ENCODE results near the gene ADAM10. TPM values are rescaled to one million over a fixed set of nuclear protein-coding genes. Genes with fewer than 3 reads are reported as not detected.

ADAM10 gene
- total RNA-seq, 1 donor = 98.9 TPM

- DNase-seq (ENCODE audit: low read depth) = no peak
- no peak overlapping the region for H3K4me3 ChIP-seq (ENCODE audit: low read depth, low read length)
- TF ChIP-seq CTCF (IDR thresholded peaks at IDR 0.05; ENCODE audit: insufficient read depth, low read length) = no peak
These were observed 146.7 kb downstream of the ADAM10 start for GRCh38 chr15:58602823-58603222.

- no peak for DNase-seq (ENCODE audit: low read depth)
- TF ChIP-seq CTCF (IDR thresholded peaks at IDR 0.05; ENCODE audit: insufficient read depth, low read length) = no peak
- no peak overlapping the region for H3K4me3 ChIP-seq (ENCODE audit: low read depth, low read length)
These were observed 150.7 kb downstream of the ADAM10 start for GRCh38 chr15:58598829-58599210.

- H3K4me3 ChIP-seq (ENCODE audit: low read depth, low read length) = no peak overlapping the region
- DNase-seq (ENCODE audit: low read depth) = no peak
- TF ChIP-seq CTCF (IDR thresholded peaks at IDR 0.05; ENCODE audit: insufficient read depth, low read length) = no peak
These were observed 151.3 kb downstream of the ADAM10 start for GRCh38 chr15:58597943-58598828.

GRCh38 chr15:58595516-58596263 is 153.8 kb downstream of the ADAM10 start:
- DNase-seq (ENCODE audit: low read depth) = no peak
- no peak overlapping the region for H3K4me3 ChIP-seq (ENCODE audit: low read depth, low read length)
- no peak for TF ChIP-seq CTCF (IDR thresholded peaks at IDR 0.05; ENCODE audit: insufficient read depth, low read length)

- no peak overlapping the region for H3K4me3 ChIP-seq (ENCODE audit: low read depth, low read length)
- DNase-seq (ENCODE audit: low read depth) = no peak
- TF ChIP-seq CTCF (IDR thresholded peaks at IDR 0.05; ENCODE audit: insufficient read depth, low read length) = no peak
These were observed 154.6 kb downstream of the ADAM10 start for GRCh38 chr15:58594898-58595297.

GRCh38 chr15:58593870-58594269 is 155.6 kb downstream of the ADAM10 start:
- TF ChIP-seq CTCF (IDR thresholded peaks at IDR 0.05; ENCODE audit: insufficient read depth, low read length) = no peak
- H3K4me3 ChIP-seq (ENCODE audit: low read depth, low read length) = no peak overlapping the region
- DNase-seq (ENCODE audit: low read depth) = no peak
